Measurements from ENCODE around the gene JOSD2.

Gene JOSD2

GRCh38 chr19:50496189-50497021 is 14.6 kb downstream of the JOSD2 start:
- Histone ChIP-seq H3K4me3 (ENCODE audit: insufficient read depth, low read length, poor library complexity, severe bottlenecking) (no peak overlapping the region), H4K20me1 (ENCODE audit: low read depth, low read length) (no peaks in the 10 kb centered on the region), H3K9me3 (ENCODE audit: insufficient read depth, low read length) (no peaks in the 10 kb centered on the region), H3K79me2 (ENCODE audit: insufficient read depth, low read length) (no peaks in the 10 kb centered on the region), H2AFZ (ENCODE audit: low read depth, low read length, severe bottlenecking) (no peak overlapping the region), H3K4me2 (ENCODE audit: low read depth, low read length, poor library complexity, severe bottlenecking) (no peak overlapping the region), H3K36me3 (ENCODE audit: low read length) (no peaks in the 10 kb centered on the region), H3K27ac (ENCODE audit: low read depth, low read length) (no peak overlapping the region), H3F3A (ENCODE audit: insufficient read depth) (no peaks in the 10 kb centered on the region), H3K9ac (ENCODE audit: low read length) (no peak overlapping the region), H3K27me3 (ENCODE audit: low read length) (no peaks in the 10 kb centered on the region), H3K9me2 (replicated peaks; ENCODE audit: insufficient read depth, low read length) (no peaks in the 10 kb centered on the region)
- TF ChIP-seq, protein P1, sequence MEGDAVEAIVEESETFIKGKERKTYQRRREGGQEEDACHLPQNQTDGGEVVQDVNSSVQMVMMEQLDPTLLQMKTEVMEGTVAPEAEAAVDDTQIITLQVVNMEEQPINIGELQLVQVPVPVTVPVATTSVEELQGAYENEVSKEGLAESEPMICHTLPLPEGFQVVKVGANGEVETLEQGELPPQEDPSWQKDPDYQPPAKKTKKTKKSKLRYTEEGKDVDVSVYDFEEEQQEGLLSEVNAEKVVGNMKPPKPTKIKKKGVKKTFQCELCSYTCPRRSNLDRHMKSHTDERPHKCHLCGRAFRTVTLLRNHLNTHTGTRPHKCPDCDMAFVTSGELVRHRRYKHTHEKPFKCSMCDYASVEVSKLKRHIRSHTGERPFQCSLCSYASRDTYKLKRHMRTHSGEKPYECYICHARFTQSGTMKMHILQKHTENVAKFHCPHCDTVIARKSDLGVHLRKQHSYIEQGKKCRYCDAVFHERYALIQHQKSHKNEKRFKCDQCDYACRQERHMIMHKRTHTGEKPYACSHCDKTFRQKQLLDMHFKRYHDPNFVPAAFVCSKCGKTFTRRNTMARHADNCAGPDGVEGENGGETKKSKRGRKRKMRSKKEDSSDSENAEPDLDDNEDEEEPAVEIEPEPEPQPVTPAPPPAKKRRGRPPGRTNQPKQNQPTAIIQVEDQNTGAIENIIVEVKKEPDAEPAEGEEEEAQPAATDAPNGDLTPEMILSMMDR (IDR thresholded peaks at IDR 0.05; ENCODE audit: insufficient read depth, low read length, poor library complexity, severe bottlenecking) = no peak
- TF ChIP-seq EZH2phosphoT487 (conservative IDR thresholded peaks at IDR 0.05; ENCODE audit: low read length) = no peak

- H3K27me3 ChIP-seq (ENCODE audit: low read length) = no peaks in the 10 kb centered on the region
Measured at GRCh38 chr19:50495020-50495531, 15.9 kb downstream of the JOSD2 start.

GRCh38 chr19:50494186-50495019 is 16.6 kb downstream of the JOSD2 start:
- H3K27me3 ChIP-seq (ENCODE audit: low read length) = no peaks in the 10 kb centered on the region
- TF ChIP-seq, protein P1 (IDR thresholded peaks at IDR 0.05; ENCODE audit: insufficient read depth, low read length, poor library complexity, severe bottlenecking) = no peak
- no peak for TF ChIP-seq EZH2phosphoT487 (conservative IDR thresholded peaks at IDR 0.05; ENCODE audit: low read length)
- no peak overlapping the region for H3K27ac ChIP-seq (ENCODE audit: low read depth, low read length)
- no peak overlapping the region for H3K9ac ChIP-seq (ENCODE audit: low read length)
- no peaks in the 10 kb centered on the region for H3F3A ChIP-seq (ENCODE audit: insufficient read depth)
- no peak overlapping the region for H3K4me3 ChIP-seq (ENCODE audit: insufficient read depth, low read length, poor library complexity, severe bottlenecking)
- H3K36me3 ChIP-seq (ENCODE audit: low read length) = no peaks in the 10 kb centered on the region
- H4K20me1 ChIP-seq (ENCODE audit: low read depth, low read length) = no peaks in the 10 kb centered on the region
- H3K4me2 ChIP-seq (ENCODE audit: low read depth, low read length, poor library complexity, severe bottlenecking) = no peak overlapping the region
- no peaks in the 10 kb centered on the region for H3K9me2 ChIP-seq (replicated peaks; ENCODE audit: insufficient read depth, low read length)
- H3K79me2 ChIP-seq (ENCODE audit: insufficient read depth, low read length) = no peaks in the 10 kb centered on the region
- no peaks in the 10 kb centered on the region for H3K9me3 ChIP-seq (ENCODE audit: insufficient read depth, low read length)
- H2AFZ ChIP-seq (ENCODE audit: low read depth, low read length, severe bottlenecking) = no peak overlapping the region

More at GRCh38 chr19:50495020-50495531, 15.9 kb downstream of the JOSD2 start:
- no peaks in the 10 kb centered on the region for H3K9me2 ChIP-seq (replicated peaks; ENCODE audit: insufficient read depth, low read length)
- TF ChIP-seq, protein P1 (IDR thresholded peaks at IDR 0.05; ENCODE audit: insufficient read depth, low read length, poor library complexity, severe bottlenecking) = no peak
- no peak for TF ChIP-seq EZH2phosphoT487 (conservative IDR thresholded peaks at IDR 0.05; ENCODE audit: low read length)
- H3K27ac ChIP-seq (ENCODE audit: low read depth, low read length) = no peak overlapping the region
- no peak overlapping the region for H3K4me3 ChIP-seq (ENCODE audit: insufficient read depth, low read length, poor library complexity, severe bottlenecking)
- H3F3A ChIP-seq (ENCODE audit: insufficient read depth) = no peaks in the 10 kb centered on the region
- H2AFZ ChIP-seq (ENCODE audit: low read depth, low read length, severe bottlenecking) = no peak overlapping the region
- H4K20me1 ChIP-seq (ENCODE audit: low read depth, low read length) = no peaks in the 10 kb centered on the region
- no peaks in the 10 kb centered on the region for H3K36me3 ChIP-seq (ENCODE audit: low read length)
- H3K9ac ChIP-seq (ENCODE audit: low read length) = no peak overlapping the region
- H3K4me2 ChIP-seq (ENCODE audit: low read depth, low read length, poor library complexity, severe bottlenecking) = no peak overlapping the region
- no peaks in the 10 kb centered on the region for H3K79me2 ChIP-seq (ENCODE audit: insufficient read depth, low read length)
- no peaks in the 10 kb centered on the region for H3K9me3 ChIP-seq (ENCODE audit: insufficient read depth, low read length)

All from SU-DHL-6 (cell line).